ENCODE results near the gene KIZ. TPM values are rescaled to one million over a fixed set of nuclear protein-coding genes. Genes with fewer than 3 reads are reported as not detected.

Gene KIZ
- total and polyA plus RNA-seq, 3 donors from 2014 or later, result 41.4 to 76.7 (median 73.3) TPM

GRCh38 chr20:21265261-21266190 is 139.6 kb downstream of the KIZ start:
- no peaks in the 10 kb centered on the region for H3K9me3 ChIP-seq
- WGBS, 2 donors, result 80 to 82% methylated on average over 14 to 15 of the region's 15 CpGs
- no peaks in the 10 kb centered on the region for H3K36me3 ChIP-seq (ENCODE audit: low read depth, missing control alignments)
- H3K27ac ChIP-seq, result no peak overlapping the region
- no peaks in the 10 kb centered on the region for H3K27me3 ChIP-seq
- no peaks in the 10 kb centered on the region for H3K4me1 ChIP-seq
- TF ChIP-seq POLR2A (IDR thresholded peaks at IDR 0.05) (no peak), CTCF (IDR thresholded peaks at IDR 0.05) (no peak)
- no peak overlapping the region for H3K4me3 ChIP-seq
- no peak for DNase-seq
- intact Hi-C loops (cut with DNase I; ENCODE audit: low total_unique reads), result no loop called here

GRCh38 chr20:21266191-21266536 is 140.3 kb downstream of the KIZ start:
- 88% methylated on average over 5 of the region's 5 CpGs; no CpG with 5 or more reads in 1 of the 2 donors for WGBS, 2 donors
- no peak for DNase-seq
- TF ChIP-seq POLR2A (IDR thresholded peaks at IDR 0.05) (no peak), CTCF (IDR thresholded peaks at IDR 0.05) (no peak)
- H3K4me1 ChIP-seq, result no peaks in the 10 kb centered on the region
- no peaks in the 10 kb centered on the region for H3K9me3 ChIP-seq
- H3K36me3 ChIP-seq (ENCODE audit: low read depth, missing control alignments), result no peaks in the 10 kb centered on the region
- no peak overlapping the region for H3K4me3 ChIP-seq
- no peaks in the 10 kb centered on the region for H3K27me3 ChIP-seq
- intact Hi-C loops (cut with DNase I; ENCODE audit: low total_unique reads), result no loop called here
- no peak overlapping the region for H3K27ac ChIP-seq

GRCh38 chr20:21269772-21270171 is 143.9 kb downstream of the KIZ start:
- no peak for DNase-seq
- Histone ChIP-seq H3K36me3 (ENCODE audit: low read depth, missing control alignments) (no peaks in the 10 kb centered on the region), H3K27me3 (no peaks in the 10 kb centered on the region), H3K4me1 (no peaks in the 10 kb centered on the region), H3K9me3 (no peaks in the 10 kb centered on the region), H3K4me3 (no peak overlapping the region), H3K27ac (no peak overlapping the region)
- TF ChIP-seq POLR2A (IDR thresholded peaks at IDR 0.05) (no peak), CTCF (IDR thresholded peaks at IDR 0.05) (no peak)
- 74 to 75% methylated on average over 2 of the region's 2 CpGs for WGBS, 2 donors
- intact Hi-C loops (cut with DNase I; ENCODE audit: low total_unique reads), result no loop called here

- H3K4me1 ChIP-seq, result no peaks in the 10 kb centered on the region
- intact Hi-C loops (cut with DNase I; ENCODE audit: low total_unique reads), result no loop called here
- 90 to 92% methylated on average over 8 of the region's 8 CpGs for WGBS, 2 donors
- no peaks in the 10 kb centered on the region for H3K27me3 ChIP-seq
- no peak overlapping the region for H3K27ac ChIP-seq
- no peaks in the 10 kb centered on the region for H3K9me3 ChIP-seq
- TF ChIP-seq POLR2A (IDR thresholded peaks at IDR 0.05) (no peak), CTCF (IDR thresholded peaks at IDR 0.05) (no peak)
- no peak overlapping the region for H3K4me3 ChIP-seq
- no peaks in the 10 kb centered on the region for H3K36me3 ChIP-seq (ENCODE audit: low read depth, missing control alignments)
- DNase-seq, result no peak
Observed at GRCh38 chr20:21270806-21271205, 144.9 kb downstream of the KIZ start.

- Histone ChIP-seq H3K27ac (no peak overlapping the region), H3K4me3 (no peak overlapping the region), H3K36me3 (ENCODE audit: low read depth, missing control alignments) (no peaks in the 10 kb centered on the region), H3K9me3 (no peaks in the 10 kb centered on the region), H3K4me1 (no peaks in the 10 kb centered on the region), H3K27me3 (no peaks in the 10 kb centered on the region)
- no peak for DNase-seq
- intact Hi-C loops (cut with DNase I; ENCODE audit: low total_unique reads), result no loop called here
- no peak for TF ChIP-seq POLR2A (IDR thresholded peaks at IDR 0.05)
- TF ChIP-seq CTCF (IDR thresholded peaks at IDR 0.05), result no peak
Observed at GRCh38 chr20:21272279-21272678, 146.4 kb downstream of the KIZ start.
